Peyer's patch (tissue), 4 donors: Measurements from ENCODE around the gene PLPPR4. TPM values are rescaled to one million over a fixed set of nuclear protein-coding genes. Genes with fewer than 3 reads are reported as not detected.

ENCODE experiments used
- DNase-seq, 3 donors: peaks; one replicate each; pipeline ENCODE4 v3.0.0-alpha.2; 2017 to 2019
- H3K27ac ChIP-seq, 4 donors: fragments of 200-600 bp; sonication (generic); one replicate each; pipeline ENCODE4 v1.5.1; 2016 to 2019
- H3K27me3 ChIP-seq, 2 donors: fragments of 200-600 bp; sonication (generic); one replicate each; pipeline ENCODE4 v1.5.1; 2019
- H3K36me3 ChIP-seq, 3 donors: fragments of 200-600 bp; sonication (generic); one replicate each; pipeline ENCODE4 v1.5.1; 2016 to 2019
- H3K4me1 ChIP-seq, 4 donors: fragments of 200-600 bp; sonication (generic); one replicate each; pipeline ENCODE4 v1.5.1; 2016 to 2019
- H3K4me3 ChIP-seq, 4 donors: fragments of 200-600 bp; sonication (generic); 1 replicate in 3 of 4; 2 replicates in 1 of 4; pipeline ENCODE4 v1.5.1; 2016 to 2019; ENCODE audit warnings: mild to moderate bottlenecking in 1 of 4
- H3K9me3 ChIP-seq, 4 donors: fragments of 200-600 bp; sonication (generic); one replicate each; pipeline ENCODE4 v1.5.1; 2016 to 2019; ENCODE audit warnings: mild to moderate bottlenecking in 1 of 4
- POLR2A ChIP-seq, 2 donors: fragments of 450-650 bp; IDR thresholded peaks; one replicate each; pipeline ENCODE4 v1.5.1; 2017; ENCODE audit warnings: antibody characterized with exemption in 2 of 2, mild to moderate bottlenecking in 2 of 2, moderate library complexity in 2 of 2
- total RNA-seq, 4 donors: library from RNA; depleted of rRNA; stranded (reverse); fragments of >200 nt; gene quantifications; one replicate each; pipeline ENCODE4 v1.1.0, GENCODE V29; 2016
- TF ChIP-seq, protein P1 (sequence below), 6 experiments: fragments of 450-650 bp in 4 of 6; fragments of 200-600 bp in 2 of 6; sonication (generic) in 1 of 6; IDR thresholded peaks; one replicate each; pipeline ENCODE4 v1.5.1; 2017 to 2019; ENCODE audit warnings: antibody characterized with exemption in 6 of 6, mild to moderate bottlenecking in 3 of 6, moderate library complexity in 1 of 6

The PLPPR4 gene, protein sequence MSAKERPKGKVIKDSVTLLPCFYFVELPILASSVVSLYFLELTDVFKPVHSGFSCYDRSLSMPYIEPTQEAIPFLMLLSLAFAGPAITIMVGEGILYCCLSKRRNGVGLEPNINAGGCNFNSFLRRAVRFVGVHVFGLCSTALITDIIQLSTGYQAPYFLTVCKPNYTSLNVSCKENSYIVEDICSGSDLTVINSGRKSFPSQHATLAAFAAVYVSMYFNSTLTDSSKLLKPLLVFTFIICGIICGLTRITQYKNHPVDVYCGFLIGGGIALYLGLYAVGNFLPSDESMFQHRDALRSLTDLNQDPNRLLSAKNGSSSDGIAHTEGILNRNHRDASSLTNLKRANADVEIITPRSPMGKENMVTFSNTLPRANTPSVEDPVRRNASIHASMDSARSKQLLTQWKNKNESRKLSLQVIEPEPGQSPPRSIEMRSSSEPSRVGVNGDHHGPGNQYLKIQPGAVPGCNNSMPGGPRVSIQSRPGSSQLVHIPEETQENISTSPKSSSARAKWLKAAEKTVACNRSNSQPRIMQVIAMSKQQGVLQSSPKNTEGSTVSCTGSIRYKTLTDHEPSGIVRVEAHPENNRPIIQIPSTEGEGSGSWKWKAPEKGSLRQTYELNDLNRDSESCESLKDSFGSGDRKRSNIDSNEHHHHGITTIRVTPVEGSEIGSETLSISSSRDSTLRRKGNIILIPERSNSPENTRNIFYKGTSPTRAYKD
- not detected for total RNA-seq

DNA sequence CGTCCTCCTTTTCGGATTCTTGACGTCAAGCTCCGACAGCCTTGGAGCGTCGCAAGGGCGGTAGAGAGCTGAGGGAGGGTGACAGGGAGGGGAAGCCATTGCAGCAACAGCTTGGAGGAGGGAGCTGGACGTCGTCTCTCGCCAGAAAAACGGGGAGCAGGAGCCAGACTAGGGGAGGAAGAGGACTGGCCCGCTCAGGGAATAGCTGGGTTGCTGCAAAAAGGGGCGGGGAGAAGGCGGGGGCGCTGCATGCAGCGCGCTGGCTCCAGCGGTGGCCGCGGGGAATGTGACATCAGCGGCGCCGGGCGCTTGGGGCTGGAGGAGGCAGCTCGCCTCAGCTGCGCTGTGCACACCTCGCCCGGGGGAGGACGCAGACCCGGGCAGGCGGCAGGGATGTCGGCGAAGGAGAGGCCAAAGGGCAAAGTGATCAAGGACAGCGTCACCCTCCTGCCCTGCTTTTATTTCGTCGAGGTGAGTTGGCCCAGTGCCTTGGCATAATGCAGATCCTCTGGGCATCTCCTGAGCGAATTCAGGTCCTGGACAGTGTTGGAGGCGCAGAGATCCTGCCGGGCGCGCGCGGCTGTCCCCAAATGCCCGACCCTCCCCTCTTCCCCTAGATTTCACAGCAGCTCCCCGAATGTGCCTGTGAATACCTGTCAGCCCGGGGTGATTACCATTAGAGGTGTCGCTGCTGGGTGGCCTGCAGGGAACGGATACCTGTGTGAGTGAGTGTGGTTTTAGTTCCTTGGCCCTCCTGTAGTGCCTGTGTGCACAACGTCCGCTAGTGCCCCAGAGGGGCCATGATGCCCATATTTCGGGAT, at the start of gene PLPPR4:
PLPPR4 (plus strand) TSS at position 292 of the 821 bp plus-strand sequence; CDS start at position 394, 102 bp downstream.
- Histone ChIP-seq H3K27ac (no peak within 1 kb of the TSS), H3K4me1 (no peaks in the 10 kb centered on the region), H3K4me3 (peak within 1 kb of the TSS in 2 of 4 donors; percentile 33 to 39), H3K9me3 (peaks cover 0 to 3% (median 0%) of the 10 kb centered on the region in 4 donors), H3K27me3 (no peaks in the 10 kb centered on the region), H3K36me3 (no peaks in the 10 kb centered on the region)
- peak in 1 of 3 donors; percentile 50 for DNase-seq
- TF ChIP-seq, protein P1, sequence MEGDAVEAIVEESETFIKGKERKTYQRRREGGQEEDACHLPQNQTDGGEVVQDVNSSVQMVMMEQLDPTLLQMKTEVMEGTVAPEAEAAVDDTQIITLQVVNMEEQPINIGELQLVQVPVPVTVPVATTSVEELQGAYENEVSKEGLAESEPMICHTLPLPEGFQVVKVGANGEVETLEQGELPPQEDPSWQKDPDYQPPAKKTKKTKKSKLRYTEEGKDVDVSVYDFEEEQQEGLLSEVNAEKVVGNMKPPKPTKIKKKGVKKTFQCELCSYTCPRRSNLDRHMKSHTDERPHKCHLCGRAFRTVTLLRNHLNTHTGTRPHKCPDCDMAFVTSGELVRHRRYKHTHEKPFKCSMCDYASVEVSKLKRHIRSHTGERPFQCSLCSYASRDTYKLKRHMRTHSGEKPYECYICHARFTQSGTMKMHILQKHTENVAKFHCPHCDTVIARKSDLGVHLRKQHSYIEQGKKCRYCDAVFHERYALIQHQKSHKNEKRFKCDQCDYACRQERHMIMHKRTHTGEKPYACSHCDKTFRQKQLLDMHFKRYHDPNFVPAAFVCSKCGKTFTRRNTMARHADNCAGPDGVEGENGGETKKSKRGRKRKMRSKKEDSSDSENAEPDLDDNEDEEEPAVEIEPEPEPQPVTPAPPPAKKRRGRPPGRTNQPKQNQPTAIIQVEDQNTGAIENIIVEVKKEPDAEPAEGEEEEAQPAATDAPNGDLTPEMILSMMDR (IDR thresholded peaks at IDR 0.05) = no peak
- no peak for TF ChIP-seq POLR2A (IDR thresholded peaks at IDR 0.05)

DNA sequence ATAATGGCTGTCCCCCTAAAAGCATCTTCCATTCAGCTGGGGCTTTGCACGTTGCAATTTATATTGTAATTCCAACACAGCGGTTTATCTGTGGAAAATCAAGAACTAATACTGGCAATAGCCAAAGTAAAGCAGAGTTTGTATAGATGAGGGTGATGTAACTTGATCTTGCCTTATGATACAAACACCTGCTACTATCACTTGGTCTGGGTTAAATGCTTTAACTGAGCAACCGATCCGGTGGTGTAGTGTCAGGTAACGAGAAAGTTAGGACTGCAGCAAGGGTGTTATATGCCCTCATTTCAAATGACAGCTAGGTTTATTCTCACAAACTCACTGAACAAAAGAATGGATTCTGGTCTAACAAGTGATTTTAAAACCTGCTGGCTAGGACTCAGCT, 47.3 kb upstream of the PLPPR4 start:
- TF ChIP-seq, protein P1 (IDR thresholded peaks at IDR 0.05) = no peak
- TF ChIP-seq POLR2A (IDR thresholded peaks at IDR 0.05) = no peak
- H3K27ac ChIP-seq = no peak overlapping the region
- no peak overlapping the region for H3K4me3 ChIP-seq
- H3K36me3 ChIP-seq = no peaks in the 10 kb centered on the region
- no peaks in the 10 kb centered on the region for H3K9me3 ChIP-seq
- no peak for DNase-seq
- H3K4me1 ChIP-seq = no peaks in the 10 kb centered on the region
- no peaks in the 10 kb centered on the region for H3K27me3 ChIP-seq

DNA sequence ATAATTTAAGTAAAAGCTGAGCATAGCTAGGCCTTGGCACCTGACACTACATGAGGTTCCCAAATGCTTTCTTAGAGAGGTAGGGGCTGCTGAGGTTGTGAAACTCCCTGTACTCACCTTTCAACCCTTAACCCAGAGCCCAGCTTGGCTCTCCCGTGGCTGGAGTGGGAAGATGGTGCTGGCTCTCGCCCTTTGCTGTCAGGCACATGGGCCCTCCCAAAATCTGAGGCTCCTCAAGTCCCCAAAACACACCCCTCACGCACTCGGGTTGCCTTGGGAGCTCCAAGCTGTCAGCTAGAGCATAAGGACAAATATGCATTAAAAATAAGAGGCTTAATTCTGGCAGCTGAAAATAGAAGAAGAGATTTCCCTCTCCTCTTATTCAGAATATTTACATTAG, 46.7 kb upstream of the PLPPR4 start:
- H3K9me3 ChIP-seq = no peaks in the 10 kb centered on the region
- TF ChIP-seq POLR2A (IDR thresholded peaks at IDR 0.05) = no peak
- TF ChIP-seq, protein P1 (IDR thresholded peaks at IDR 0.05) = no peak
- no peaks in the 10 kb centered on the region for H3K4me1 ChIP-seq
- H3K36me3 ChIP-seq = no peaks in the 10 kb centered on the region
- no peaks in the 10 kb centered on the region for H3K27me3 ChIP-seq
- H3K27ac ChIP-seq = no peak overlapping the region
- no peak for DNase-seq
- no peak overlapping the region for H3K4me3 ChIP-seq

DNA sequence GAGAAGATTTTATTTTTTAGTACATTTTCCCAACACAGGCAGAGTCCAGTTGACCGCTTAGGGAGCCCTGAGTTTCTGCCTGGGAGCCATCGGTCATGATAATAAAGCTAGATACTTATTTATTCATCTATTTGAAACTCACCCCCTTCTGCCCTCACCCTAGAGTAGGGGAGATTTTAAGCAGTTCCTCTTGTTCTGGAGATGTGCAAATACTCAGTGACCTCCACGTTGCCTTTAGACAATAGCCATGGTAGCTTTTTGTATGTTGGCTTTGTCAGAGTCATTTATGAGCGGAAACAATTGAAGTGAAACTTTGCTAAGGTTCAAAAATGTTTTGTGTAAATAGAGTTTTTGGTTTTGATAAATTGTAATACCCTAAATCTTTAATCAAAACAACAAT, 45.7 kb upstream of the PLPPR4 start:
- Histone ChIP-seq H3K9me3 (no peaks in the 10 kb centered on the region), H3K4me1 (no peaks in the 10 kb centered on the region), H3K36me3 (no peaks in the 10 kb centered on the region), H3K4me3 (no peak overlapping the region), H3K27ac (no peak overlapping the region), H3K27me3 (no peaks in the 10 kb centered on the region)
- no peak for TF ChIP-seq POLR2A (IDR thresholded peaks at IDR 0.05)
- TF ChIP-seq, protein P1 (IDR thresholded peaks at IDR 0.05) = no peak
- DNase-seq = no peak

DNA sequence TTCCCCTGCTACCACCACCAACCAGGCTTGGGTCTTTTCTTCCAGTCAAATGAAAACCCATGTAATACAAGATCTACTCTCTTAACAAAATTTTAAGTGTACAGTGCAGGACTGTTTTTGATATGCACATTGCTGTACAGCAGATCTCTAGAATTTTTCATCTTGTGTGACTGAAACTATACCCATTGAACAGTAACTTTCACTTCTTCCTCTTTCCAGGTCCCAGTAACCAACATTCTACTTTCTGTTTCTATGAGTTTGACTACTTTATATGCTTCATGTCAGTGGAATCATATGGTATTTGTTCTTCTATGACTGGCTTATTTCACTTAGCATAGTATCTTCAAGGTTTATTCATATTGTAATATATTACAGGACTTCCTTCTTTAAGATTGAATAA, 45.3 kb upstream of the PLPPR4 start:
- Histone ChIP-seq H3K27me3 (no peaks in the 10 kb centered on the region), H3K36me3 (no peaks in the 10 kb centered on the region), H3K4me1 (no peaks in the 10 kb centered on the region), H3K9me3 (no peaks in the 10 kb centered on the region), H3K27ac (no peak overlapping the region), H3K4me3 (no peak overlapping the region)
- TF ChIP-seq, protein P1 (IDR thresholded peaks at IDR 0.05) = no peak
- TF ChIP-seq POLR2A (IDR thresholded peaks at IDR 0.05) = no peak
- no peak for DNase-seq
